Kidney (tissue), 14 donors: Measurements from ENCODE around the gene NUDT5. TPM values are rescaled to one million over a fixed set of nuclear protein-coding genes. Genes with fewer than 3 reads are reported as not detected.

Experiments
- DNase-seq, 5 donors: peaks; one replicate each; pipeline ENCODE4 v3.0.0-alpha.2; 2013 to 2020
- FAIRE-seq: peaks from 2 replicates; lab custom pipeline; 2012; peaks lifted over from hg19 to GRCh38; lab: Jason Lieb, UNC
- H3K27ac ChIP-seq, 2 donors: one replicate each; pipeline ENCODE4 v1.7.0; 2013; ENCODE audit warnings: low read depth in 2 of 2, low read length in 2 of 2, inconsistent platforms in 1 of 2
- H3K27me3 ChIP-seq: one replicate; pipeline ENCODE4 v1.7.1; 2013; ENCODE audit warnings: low read length, inconsistent platforms; ENCODE audit not compliant: control insufficient read depth, insufficient read depth
- H3K36me3 ChIP-seq, 3 donors: one replicate each; pipeline versions ENCODE4 v1.7.0 to v1.7.1; 2013; ENCODE audit warnings: low read length in 3 of 3, control low read depth in 1 of 3, inconsistent platforms in 1 of 3; ENCODE audit not compliant: insufficient read depth in 3 of 3, control insufficient read depth in 2 of 3
- H3K4me1 ChIP-seq, 3 donors: one replicate each; pipeline versions ENCODE4 v1.7.0 to v1.7.1; 2013; ENCODE audit warnings: low read length in 3 of 3, inconsistent platforms in 1 of 3, low read depth in 1 of 3; ENCODE audit not compliant: control insufficient read depth in 2 of 3, insufficient read depth in 2 of 3
- H3K4me3 ChIP-seq, 3 donors: one replicate each; pipeline versions ENCODE4 v1.7.0 to v1.8.1; 2013; ENCODE audit warnings: low read length in 3 of 3, control low read depth in 1 of 3, inconsistent platforms in 1 of 3
- H3K9ac ChIP-seq, 3 donors: one replicate each; pipeline versions ENCODE4 v1.7.0 to v1.7.1; 2013; ENCODE audit warnings: low read length in 3 of 3, control low read depth in 1 of 3, inconsistent platforms in 1 of 3
- H3K9me3 ChIP-seq, 3 donors: one replicate each; pipeline versions ENCODE4 v1.7.0 to v1.7.1; 2013; ENCODE audit warnings: low read length in 3 of 3, control low read depth in 1 of 3, inconsistent platforms in 1 of 3; ENCODE audit not compliant: control insufficient read depth in 2 of 3, insufficient read depth in 1 of 3
- intact Hi-C: fragments of 100-400 bp; cut with DNase I; formaldehyde crosslinking; loops from one replicate; pipeline ENCODE4 v1.11.1; 2022
- polyA plus RNA-seq: library from polyadenylated mRNA; stranded (reverse); fragments of 350-450 nt; fragmentation: Illumina TruSeq; extraction: RNeasy Lipid Tissue Mini Kit (QIAGEN cat#74804); gene quantifications from one replicate; pipeline ENCODE4 v1.2.3, GENCODE V29; 2014; ENCODE audit warnings: low read depth, low replicate concordance; ENCODE audit not compliant: insufficient read depth
- total RNA-seq: library from RNA; stranded (reverse); fragmentation: NEBNext Ultra II Directional; extraction: Animal tissue kit (Norgen Biotek cat#: 25700); gene quantifications from one replicate; pipeline ENCODE4 v1.2.1, GENCODE V29; 2021
- TF ChIP-seq, protein P1 (sequence below): IDR thresholded peaks from 3 replicates; pipeline ENCODE4 v1.5.1; 2012; ENCODE audit warnings: mild to moderate bottlenecking, moderate library complexity, borderline replicate concordance; ENCODE audit not compliant: insufficient read depth; ENCODE audit errors: extremely low read depth
- donor health status: control.
- donor health status: control.
- donor health status: control.
- donor health status: control.
- donor health status: control.
- donor health status: DM: yes; HTN: yes; CAD: no.
- donor health status: Normal renal cell carcinoma (clear cell type).

Gene NUDT5
- total and polyA plus RNA-seq, 2 donors from 2014 or later: 48.3 to 78.2 TPM

DNA sequence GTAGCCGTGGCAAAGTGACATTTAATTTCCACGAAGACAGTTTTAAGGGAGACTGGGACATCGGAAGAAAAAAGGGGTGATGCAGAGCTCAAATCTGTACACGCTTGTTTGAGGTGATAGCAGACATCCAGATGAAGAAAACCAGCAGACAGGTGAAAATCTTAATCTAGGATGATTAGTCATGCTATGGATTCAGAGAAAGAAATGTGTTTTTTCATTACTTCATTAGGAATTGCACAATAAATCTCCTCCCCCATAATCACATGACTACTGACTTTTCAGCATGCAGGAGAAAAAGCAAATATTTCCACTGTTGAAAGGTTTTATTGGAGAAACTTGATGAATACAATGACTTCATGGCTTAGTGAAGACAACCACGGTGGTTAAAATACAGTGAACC lies 2.5 kb downstream of the NUDT5 start:
- no peaks in the 10 kb centered on the region for H3K9me3 ChIP-seq
- DNase-seq (no peak), FAIRE-seq (no peak)
- H3K4me1 ChIP-seq: peaks cover 0 to 15% (median 5%) of the 10 kb centered on the region in 3 donors
- peaks cover 0 to 2% (median 0%) of the 10 kb centered on the region in 3 donors for H3K36me3 ChIP-seq
- H3K27ac ChIP-seq: no peak overlapping the region
- no peak overlapping the region for H3K9ac ChIP-seq
- TF ChIP-seq, protein P1, sequence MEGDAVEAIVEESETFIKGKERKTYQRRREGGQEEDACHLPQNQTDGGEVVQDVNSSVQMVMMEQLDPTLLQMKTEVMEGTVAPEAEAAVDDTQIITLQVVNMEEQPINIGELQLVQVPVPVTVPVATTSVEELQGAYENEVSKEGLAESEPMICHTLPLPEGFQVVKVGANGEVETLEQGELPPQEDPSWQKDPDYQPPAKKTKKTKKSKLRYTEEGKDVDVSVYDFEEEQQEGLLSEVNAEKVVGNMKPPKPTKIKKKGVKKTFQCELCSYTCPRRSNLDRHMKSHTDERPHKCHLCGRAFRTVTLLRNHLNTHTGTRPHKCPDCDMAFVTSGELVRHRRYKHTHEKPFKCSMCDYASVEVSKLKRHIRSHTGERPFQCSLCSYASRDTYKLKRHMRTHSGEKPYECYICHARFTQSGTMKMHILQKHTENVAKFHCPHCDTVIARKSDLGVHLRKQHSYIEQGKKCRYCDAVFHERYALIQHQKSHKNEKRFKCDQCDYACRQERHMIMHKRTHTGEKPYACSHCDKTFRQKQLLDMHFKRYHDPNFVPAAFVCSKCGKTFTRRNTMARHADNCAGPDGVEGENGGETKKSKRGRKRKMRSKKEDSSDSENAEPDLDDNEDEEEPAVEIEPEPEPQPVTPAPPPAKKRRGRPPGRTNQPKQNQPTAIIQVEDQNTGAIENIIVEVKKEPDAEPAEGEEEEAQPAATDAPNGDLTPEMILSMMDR: no peak
- intact Hi-C loops: no loop called here
- H3K4me3 ChIP-seq: peak overlapping the region in 1 of 3 donors; percentile 5
- H3K27me3 ChIP-seq: no peaks in the 10 kb centered on the region

DNA sequence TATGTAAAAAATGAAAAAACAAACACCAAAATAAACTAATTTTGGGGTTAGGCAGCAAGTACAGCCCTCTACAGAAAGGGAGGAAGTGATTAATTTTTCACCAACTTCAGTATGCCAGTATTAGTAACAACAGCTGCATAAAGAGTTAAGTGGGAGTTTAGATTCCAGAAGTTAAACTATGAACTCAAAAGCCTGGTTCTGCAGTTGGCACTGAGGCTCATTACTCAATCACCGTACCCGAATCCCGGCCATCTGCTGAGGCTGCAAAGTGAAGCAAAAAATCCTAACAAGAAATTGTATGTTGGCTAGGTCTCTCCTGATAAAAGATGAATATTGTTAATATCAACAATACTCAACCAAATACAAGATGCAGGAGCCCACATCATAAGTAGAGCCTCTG lies 4.0 kb downstream of the NUDT5 start:
- peak in 1 of 5 donors; percentile 34 for DNase-seq
- TF ChIP-seq, protein P1: no peak
- Histone ChIP-seq H3K9ac (no peak overlapping the region), H3K4me3 (peak overlapping the region in 1 of 3 donors; percentile 4), H3K27me3 (no peaks in the 10 kb centered on the region), H3K9me3 (no peaks in the 10 kb centered on the region), H3K4me1 (peaks cover 0 to 15% (median 5%) of the 10 kb centered on the region in 3 donors), H3K27ac (no peak overlapping the region), H3K36me3 (peaks cover 0 to 2% (median 0%) of the 10 kb centered on the region in 3 donors)
- no peak for FAIRE-seq
- intact Hi-C loops: no loop called here

DNA sequence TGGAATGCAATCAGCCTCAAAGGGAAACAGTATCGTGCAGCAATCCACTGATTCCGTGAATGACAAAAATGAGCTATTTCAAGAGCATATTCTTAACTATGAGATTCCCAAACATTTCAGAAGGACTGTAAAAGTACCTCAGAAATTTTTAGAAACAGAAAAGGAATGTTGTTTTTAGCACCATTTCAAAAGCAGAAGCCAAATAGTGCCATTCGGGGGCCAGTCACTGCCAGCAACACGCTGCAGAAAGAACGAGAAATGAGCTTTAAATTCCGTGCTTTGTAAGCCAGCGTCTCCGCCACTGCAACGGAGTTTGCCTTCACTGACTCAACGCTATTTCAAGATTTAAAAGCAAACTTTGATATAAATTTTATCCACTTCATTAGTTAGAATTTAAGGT lies 6.3 kb downstream of the NUDT5 start:
- TF ChIP-seq, protein P1: no peak
- H3K27me3 ChIP-seq: no peaks in the 10 kb centered on the region
- H3K4me3 ChIP-seq: no peak overlapping the region
- peaks cover 2 to 13% (median 7%) of the 10 kb centered on the region in 3 donors for H3K36me3 ChIP-seq
- H3K27ac ChIP-seq: no peak overlapping the region
- no peak overlapping the region for H3K9ac ChIP-seq
- no peaks in the 10 kb centered on the region for H3K9me3 ChIP-seq
- peaks cover 0 to 12% (median 5%) of the 10 kb centered on the region in 3 donors for H3K4me1 ChIP-seq
- DNase-seq: no peak
- intact Hi-C loops: no loop called here
- no peak for FAIRE-seq

DNA sequence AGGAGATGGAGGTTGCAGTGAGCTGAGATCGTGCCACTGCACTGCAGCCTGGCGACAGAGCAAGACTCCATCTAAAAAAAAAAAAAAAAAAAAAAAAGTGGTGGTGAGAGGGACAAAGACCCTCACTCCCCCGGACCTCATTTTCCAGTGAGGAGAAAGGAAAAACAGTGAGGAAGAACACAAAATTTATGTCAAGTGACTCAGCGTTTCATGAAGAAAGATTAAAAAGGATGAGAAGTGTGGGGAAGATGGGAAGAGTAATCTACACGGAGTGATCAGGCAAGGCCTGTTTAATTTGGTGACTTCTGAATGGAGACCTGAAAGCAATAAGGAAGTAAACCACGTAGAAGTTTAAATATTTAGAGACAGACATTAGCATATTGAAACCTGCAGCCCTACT lies 7.0 kb downstream of the NUDT5 start:
- no peak for FAIRE-seq

More for the DNA sequence above, 7.0 kb downstream of the NUDT5 start:
- Histone ChIP-seq H3K36me3 (peaks cover 2 to 13% (median 7%) of the 10 kb centered on the region in 3 donors), H3K9me3 (no peaks in the 10 kb centered on the region), H3K27ac (no peak overlapping the region), H3K4me1 (peaks cover 0 to 8% (median 0%) of the 10 kb centered on the region in 3 donors), H3K27me3 (no peaks in the 10 kb centered on the region), H3K4me3 (no peak overlapping the region), H3K9ac (no peak overlapping the region)
- TF ChIP-seq, protein P1: no peak
- no peak for DNase-seq
- intact Hi-C loops: no loop called here
